Sigmoid colon (tissue), 4 donors: ENCODE data around the gene PUSL1.

Experiments
- EP300 ChIP-seq, 4 donors: sonication (generic); formaldehyde crosslinking; IDR thresholded peaks; one replicate each; pipeline ENCODE4 v1.6.1; 2017; ENCODE audit warnings: antibody characterized with exemption in 4 of 4
- POLR2A ChIP-seq, 2 donors: fragments of 450-650 bp; IDR thresholded peaks; one replicate each; pipeline ENCODE4 v1.6.1; 2016; ENCODE audit warnings: antibody characterized with exemption in 2 of 2, mild to moderate bottlenecking in 2 of 2, moderate library complexity in 2 of 2
- POLR2AphosphoS5 ChIP-seq, 4 donors: sonication (generic); formaldehyde crosslinking; IDR thresholded peaks; one replicate each; pipeline ENCODE4 v1.6.1; 2017; ENCODE audit warnings: antibody characterized with exemption in 4 of 4
- TF ChIP-seq, protein P1 (sequence below), 4 experiments: fragments of 450-650 bp in 3 of 4; fragments of 200-600 bp in 1 of 4; IDR thresholded peaks; one replicate each; pipeline ENCODE4 v1.5.1; 2016 to 2019; ENCODE audit warnings: antibody characterized with exemption in 4 of 4, mild to moderate bottlenecking in 3 of 4, moderate library complexity in 2 of 4

DNA sequence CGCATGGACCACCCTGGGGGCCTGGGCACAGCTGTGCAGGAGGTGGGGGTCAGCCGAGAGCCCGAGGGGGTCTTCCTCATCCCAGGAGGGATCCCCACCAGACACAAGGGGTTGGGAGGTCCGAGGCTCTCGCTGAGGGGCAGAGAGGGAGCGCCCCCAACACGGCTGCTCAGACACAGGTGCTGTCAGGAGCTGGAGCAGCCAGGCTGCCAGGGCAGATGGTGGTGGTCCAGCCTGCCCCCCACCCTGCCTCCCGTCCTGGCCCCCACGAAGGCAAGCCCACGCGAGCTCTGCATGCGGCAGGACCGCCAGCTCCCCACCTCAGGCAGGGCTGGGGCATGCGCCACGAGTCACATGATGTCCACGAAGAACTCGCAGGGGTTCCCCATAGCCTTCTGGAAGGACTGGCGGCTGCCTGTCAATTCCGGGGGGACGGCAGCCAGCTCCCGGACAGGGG lies 27.4 kb downstream of the PUSL1 start:
- TF ChIP-seq POLR2A (IDR thresholded peaks at IDR 0.05) (no peak), POLR2AphosphoS5 (IDR thresholded peaks at IDR 0.05) (no peak), EP300 (IDR thresholded peaks at IDR 0.05) (no peak)
- TF ChIP-seq, protein P1, sequence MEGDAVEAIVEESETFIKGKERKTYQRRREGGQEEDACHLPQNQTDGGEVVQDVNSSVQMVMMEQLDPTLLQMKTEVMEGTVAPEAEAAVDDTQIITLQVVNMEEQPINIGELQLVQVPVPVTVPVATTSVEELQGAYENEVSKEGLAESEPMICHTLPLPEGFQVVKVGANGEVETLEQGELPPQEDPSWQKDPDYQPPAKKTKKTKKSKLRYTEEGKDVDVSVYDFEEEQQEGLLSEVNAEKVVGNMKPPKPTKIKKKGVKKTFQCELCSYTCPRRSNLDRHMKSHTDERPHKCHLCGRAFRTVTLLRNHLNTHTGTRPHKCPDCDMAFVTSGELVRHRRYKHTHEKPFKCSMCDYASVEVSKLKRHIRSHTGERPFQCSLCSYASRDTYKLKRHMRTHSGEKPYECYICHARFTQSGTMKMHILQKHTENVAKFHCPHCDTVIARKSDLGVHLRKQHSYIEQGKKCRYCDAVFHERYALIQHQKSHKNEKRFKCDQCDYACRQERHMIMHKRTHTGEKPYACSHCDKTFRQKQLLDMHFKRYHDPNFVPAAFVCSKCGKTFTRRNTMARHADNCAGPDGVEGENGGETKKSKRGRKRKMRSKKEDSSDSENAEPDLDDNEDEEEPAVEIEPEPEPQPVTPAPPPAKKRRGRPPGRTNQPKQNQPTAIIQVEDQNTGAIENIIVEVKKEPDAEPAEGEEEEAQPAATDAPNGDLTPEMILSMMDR (IDR thresholded peaks at IDR 0.05): no peak
